Suprapubic skin (tissue), 3 donors: ENCODE data around the gene TRIM9.

Source experiments
- CTCF ChIP-seq, 2 donors: fragments of 200-600 bp in 1 of 2; fragments of 450-650 bp in 1 of 2; sonication (generic) in 1 of 2; IDR thresholded peaks; one replicate each; pipeline ENCODE4 v1.5.1; 2016 to 2019; ENCODE audit warnings: antibody characterized with exemption in 2 of 2, mild to moderate bottlenecking in 1 of 2, moderate library complexity in 1 of 2
- EP300 ChIP-seq: sonication (generic); formaldehyde crosslinking; IDR thresholded peaks from one replicate; pipeline ENCODE4 v1.6.1; 2017; ENCODE audit warnings: antibody characterized with exemption

GRCh38 chr14:50997712-50998111, 97.2 kb downstream of the TRIM9 start:
- TF ChIP-seq EP300 (no peak), CTCF (IDR thresholded peaks at IDR 0.05) (no peak)
